A673 (cell line): ENCODE measurements around the gene WNT7A. TPM values are rescaled to one million over a fixed set of nuclear protein-coding genes. Genes with fewer than 3 reads are reported as not detected.

ENCODE experiments used
- BruUV-seq: library from RNA; stranded (reverse); fragments of 400-500 nt; replicated peaks from 2 replicates; lab custom pipeline; 2021; lab: Mats Ljungman, UMichigan
- CTCF ChIA-PET: fragments of 300-600 bp; sonication (Branson Sonifier 250); formaldehyde crosslinking; loops from one replicate; lab custom pipeline; 2022; ENCODE audit warnings: antibody characterized with exemption; lab: Charles Lee
- POLR2A ChIA-PET: fragments of 300-600 bp; sonication (Branson Sonifier 250); formaldehyde crosslinking; loops from one replicate; lab custom pipeline; 2022; ENCODE audit warnings: antibody characterized with exemption; ENCODE audit not compliant: low non-redundant PET; lab: Charles Lee
- DNase-seq: peaks from one replicate; pipeline ENCODE4 v3.0.0-alpha.2; 2015; ENCODE audit warnings: low spot score
- H3K27ac ChIP-seq: fragments of 200-600 bp; sonication (generic); 2 replicates; pipeline ENCODE4 v1.5.1; 2016; ENCODE audit warnings: mixed run types, low read depth, mild to moderate bottlenecking, mixed read lengths, antibody characterized with exemption, low read length; ENCODE audit not compliant: poor library complexity, severe bottlenecking
- H3K27me3 ChIP-seq: fragments of 200-600 bp; sonication (generic); replicated peaks from 2 replicates; pipeline ENCODE4 v1.6.1; 2017; ENCODE audit warnings: mixed run types, low read depth, mild to moderate bottlenecking, mixed read lengths, antibody characterized with exemption, low read length; ENCODE audit not compliant: insufficient read depth, poor library complexity
- H3K36me3 ChIP-seq: fragments of 200-600 bp; sonication (generic); 2 replicates; pipeline ENCODE4 v1.6.1; 2016; ENCODE audit warnings: mixed run types, mild to moderate bottlenecking, mixed read lengths, antibody characterized with exemption, low read length; ENCODE audit not compliant: insufficient read depth, poor library complexity, severe bottlenecking
- H3K4me1 ChIP-seq: fragments of 200-600 bp; sonication (generic); 2 replicates; pipeline ENCODE4 v1.6.1; 2017; ENCODE audit warnings: mixed run types, mild to moderate bottlenecking, mixed read lengths, antibody characterized with exemption, low read length; ENCODE audit not compliant: insufficient read depth, poor library complexity, severe bottlenecking
- H3K4me3 ChIP-seq: fragments of 200-600 bp; sonication (generic); 2 replicates; pipeline ENCODE4 v1.5.1; 2016; ENCODE audit warnings: low read depth, mixed run types, mild to moderate bottlenecking, mixed read lengths, low read length; ENCODE audit not compliant: poor library complexity, severe bottlenecking
- H3K9me3 ChIP-seq: fragments of 200-600 bp; sonication (generic); 2 replicates; pipeline ENCODE4 v1.6.1; 2016; ENCODE audit warnings: mixed run types, low read depth, mild to moderate bottlenecking, mixed read lengths, antibody characterized with exemption, low read length; ENCODE audit not compliant: poor library complexity, severe bottlenecking
- EZH2 ChIP-seq: fragments of 200-600 bp; sonication (generic); IDR thresholded peaks from 2 replicates; pipeline ENCODE4 v1.6.1; 2017; ENCODE audit warnings: borderline replicate concordance, low read depth, mild to moderate bottlenecking, mixed read lengths, antibody characterized with exemption, low read length; ENCODE audit not compliant: poor library complexity, severe bottlenecking
- intact Hi-C: fragments of 100-400 bp; cut with micrococcal nuclease; formaldehyde crosslinking; loops from one replicate; pipeline ENCODE4 v1.10.0; 2022; ENCODE audit not compliant: unreplicated experiment
- total RNA-seq: library from RNA; stranded (reverse); gene quantifications from 2 replicates; pipeline ENCODE4 v1.2.3, GENCODE V29; 2021
- TF ChIP-seq, protein P1 (sequence below): fragments of 300-800, 200-600 bp; sonication (generic); conservative IDR thresholded peaks from 2 replicates; pipeline ENCODE4 v1.5.1; 2017; ENCODE audit warnings: low read depth, mild to moderate bottlenecking, antibody characterized with exemption, low read length, moderate library complexity, mixed read lengths

WNT7A gene
- total RNA-seq, 1 experiment from 2014 or later, result not detected

DNA sequence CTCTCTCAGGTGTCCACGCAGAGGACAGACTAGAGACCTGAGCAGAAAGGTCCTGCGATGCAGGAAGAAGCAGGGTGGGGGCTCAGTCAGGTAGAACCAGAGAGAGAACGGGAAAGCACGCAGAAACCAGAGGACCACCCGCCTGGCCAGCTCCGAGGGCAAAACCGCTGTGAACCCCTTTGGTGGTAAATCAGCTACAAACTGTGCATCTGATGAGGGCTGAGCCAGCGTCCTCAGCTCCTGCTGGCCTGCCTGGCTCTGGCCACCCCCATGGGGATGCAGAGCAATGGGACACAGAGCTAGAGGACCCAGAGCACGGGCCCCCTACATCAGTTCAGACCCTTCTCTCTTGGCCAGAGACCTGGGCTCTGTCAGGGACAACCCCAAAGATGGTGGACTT, 44.6 kb downstream of the WNT7A start:
- no TSS peak for BruUV-seq
- intact Hi-C loops, result no loop called here
- no peak for DNase-seq
- no peak overlapping the region for H3K27ac ChIP-seq
- POLR2A ChIA-PET, result no interaction called here
- no peaks in the 10 kb centered on the region for H3K9me3 ChIP-seq
- H3K36me3 ChIP-seq, result no peaks in the 10 kb centered on the region
- CTCF ChIA-PET, result no interaction called here
- H3K4me3 ChIP-seq, result no peak overlapping the region
- no peaks in the 10 kb centered on the region for H3K27me3 ChIP-seq
- TF ChIP-seq EZH2, result no peak
- TF ChIP-seq, protein P1, sequence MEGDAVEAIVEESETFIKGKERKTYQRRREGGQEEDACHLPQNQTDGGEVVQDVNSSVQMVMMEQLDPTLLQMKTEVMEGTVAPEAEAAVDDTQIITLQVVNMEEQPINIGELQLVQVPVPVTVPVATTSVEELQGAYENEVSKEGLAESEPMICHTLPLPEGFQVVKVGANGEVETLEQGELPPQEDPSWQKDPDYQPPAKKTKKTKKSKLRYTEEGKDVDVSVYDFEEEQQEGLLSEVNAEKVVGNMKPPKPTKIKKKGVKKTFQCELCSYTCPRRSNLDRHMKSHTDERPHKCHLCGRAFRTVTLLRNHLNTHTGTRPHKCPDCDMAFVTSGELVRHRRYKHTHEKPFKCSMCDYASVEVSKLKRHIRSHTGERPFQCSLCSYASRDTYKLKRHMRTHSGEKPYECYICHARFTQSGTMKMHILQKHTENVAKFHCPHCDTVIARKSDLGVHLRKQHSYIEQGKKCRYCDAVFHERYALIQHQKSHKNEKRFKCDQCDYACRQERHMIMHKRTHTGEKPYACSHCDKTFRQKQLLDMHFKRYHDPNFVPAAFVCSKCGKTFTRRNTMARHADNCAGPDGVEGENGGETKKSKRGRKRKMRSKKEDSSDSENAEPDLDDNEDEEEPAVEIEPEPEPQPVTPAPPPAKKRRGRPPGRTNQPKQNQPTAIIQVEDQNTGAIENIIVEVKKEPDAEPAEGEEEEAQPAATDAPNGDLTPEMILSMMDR, result no peak
- H3K4me1 ChIP-seq, result no peaks in the 10 kb centered on the region

DNA sequence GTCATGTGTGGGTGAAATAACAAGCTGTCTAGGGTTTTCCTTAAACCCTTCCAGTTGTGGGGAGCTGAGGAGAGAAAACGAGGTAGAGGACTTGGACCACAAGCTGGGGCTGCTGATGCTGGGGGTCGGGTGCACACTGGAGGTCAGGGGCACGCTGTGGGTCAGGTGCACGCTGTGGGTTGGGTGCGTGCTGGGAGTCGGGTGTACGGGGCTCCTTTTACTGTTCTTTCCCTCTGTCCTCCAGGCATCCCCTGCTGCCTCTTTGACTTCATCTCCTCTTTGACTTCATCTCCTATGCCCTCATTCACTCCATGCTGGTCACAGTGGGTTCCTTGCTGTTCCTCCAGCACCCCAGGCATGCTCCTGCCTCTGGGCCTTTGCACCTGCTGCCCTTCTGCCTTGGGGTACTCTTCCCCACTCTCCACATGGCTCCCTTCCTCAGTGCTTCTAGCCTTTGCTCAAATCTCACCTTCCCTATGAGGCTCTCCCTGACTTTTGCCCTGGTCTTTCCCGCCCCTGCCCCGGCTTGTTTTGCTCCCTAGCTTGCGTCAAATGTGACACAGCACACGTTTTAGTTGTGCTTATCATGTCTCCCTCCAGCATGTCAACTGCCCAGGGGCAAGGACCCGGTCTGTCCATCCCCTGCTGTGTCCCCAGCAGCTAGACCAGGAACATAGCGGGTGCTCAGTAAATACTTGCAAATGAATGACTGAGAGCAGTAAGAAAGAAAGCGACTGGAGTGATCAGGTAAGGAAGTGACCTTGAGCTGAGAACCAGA, 45.4 kb downstream of the WNT7A start:
- H3K27ac ChIP-seq, result no peak overlapping the region
- H3K36me3 ChIP-seq, result no peaks in the 10 kb centered on the region
- POLR2A ChIA-PET, result no interaction called here
- no peaks in the 10 kb centered on the region for H3K9me3 ChIP-seq
- TF ChIP-seq EZH2, result no peak
- TF ChIP-seq, protein P1, result no peak
- CTCF ChIA-PET, result no interaction called here
- H3K4me1 ChIP-seq, result no peaks in the 10 kb centered on the region
- H3K27me3 ChIP-seq, result no peaks in the 10 kb centered on the region
- intact Hi-C loops, result no loop called here
- H3K4me3 ChIP-seq, result no peak overlapping the region
- no TSS peak for BruUV-seq
- no peak for DNase-seq

DNA sequence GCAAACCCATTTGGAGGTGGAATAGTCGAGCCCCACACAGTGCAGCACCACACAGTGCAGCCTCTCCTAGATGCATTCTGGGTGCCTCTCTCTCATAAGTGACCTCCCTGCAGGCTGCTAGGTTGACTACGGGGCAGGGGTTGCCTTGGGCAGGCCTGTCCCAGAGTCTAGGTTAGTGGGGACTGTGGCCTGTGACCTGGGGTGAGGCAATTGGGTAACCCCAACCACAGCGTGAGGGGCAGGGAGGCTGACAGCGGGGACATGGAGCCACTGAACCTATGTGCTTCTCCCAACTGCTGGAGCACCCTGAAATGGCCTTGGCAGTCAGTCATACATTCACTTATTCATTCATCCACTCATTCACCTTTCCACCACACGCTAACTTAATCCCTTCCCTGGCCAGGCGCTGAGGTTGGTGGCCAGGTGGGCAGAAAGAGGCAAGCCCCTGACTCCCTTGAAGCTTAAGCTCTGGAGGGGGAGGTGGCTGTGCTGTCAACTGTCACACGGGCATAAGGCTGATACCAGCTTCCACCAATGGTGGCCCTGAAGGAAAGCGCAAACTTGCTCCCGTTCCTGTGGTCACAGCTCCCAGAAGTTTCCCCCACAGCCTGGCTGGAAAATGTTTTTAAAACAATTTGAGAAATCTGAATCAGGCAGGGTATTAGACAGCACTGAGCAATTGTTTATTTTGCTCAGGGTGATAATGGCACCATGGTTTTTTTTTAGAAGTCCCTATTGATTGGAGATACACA, 46.2 kb downstream of the WNT7A start:
- H3K9me3 ChIP-seq, result no peaks in the 10 kb centered on the region
- TF ChIP-seq, protein P1, result no peak
- TF ChIP-seq EZH2, result no peak
- ChIA-PET POLR2A (no interaction called here), CTCF (no interaction called here)
- H3K4me3 ChIP-seq, result no peak overlapping the region
- BruUV-seq, result no TSS peak
- no peak for DNase-seq
- H3K36me3 ChIP-seq, result no peaks in the 10 kb centered on the region
- intact Hi-C loops, result no loop called here
- H3K27me3 ChIP-seq, result no peaks in the 10 kb centered on the region
- H3K4me1 ChIP-seq, result no peaks in the 10 kb centered on the region
- no peak overlapping the region for H3K27ac ChIP-seq
